H9 (cell line): Measurements from ENCODE around the gene ALLC. TPM values are rescaled to one million over a fixed set of nuclear protein-coding genes. Genes with fewer than 3 reads are reported as not detected.

Experiments used
- DNase-seq: peaks from one replicate; pipeline ENCODE4 v3.0.0-alpha.2; 2017
- H2AFZ ChIP-seq: one replicate; pipeline ENCODE4 v1.6.1; 2013; ENCODE audit warnings: mild to moderate bottlenecking, low read length, control low read depth, moderate library complexity
- H2AK5ac ChIP-seq: 2 replicates; pipeline ENCODE4 v1.6.1; 2013; ENCODE audit warnings: low read length, control low read depth, mixed read lengths; ENCODE audit not compliant: insufficient read length
- H2BK120ac ChIP-seq: one replicate; pipeline ENCODE4 v1.6.1; 2013; ENCODE audit warnings: low read depth, mild to moderate bottlenecking, low read length, control low read depth, inconsistent platforms; ENCODE audit not compliant: poor library complexity, severe bottlenecking
- H2BK12ac ChIP-seq: 2 replicates; pipeline ENCODE4 v1.6.1; 2013; ENCODE audit warnings: low read length, control low read depth, mixed read lengths, low read depth; ENCODE audit not compliant: insufficient read length
- H2BK15ac ChIP-seq: 2 replicates; pipeline ENCODE4 v1.6.1; 2013; ENCODE audit warnings: low read depth, low read length, control low read depth
- H2BK20ac ChIP-seq: one replicate; pipeline ENCODE4 v1.6.1; 2013; ENCODE audit warnings: low read depth, mild to moderate bottlenecking, low read length, control low read depth, inconsistent platforms; ENCODE audit not compliant: poor library complexity, severe bottlenecking
- H2BK5ac ChIP-seq: 2 replicates; pipeline ENCODE4 v1.6.1; 2013; ENCODE audit warnings: low read length, control low read depth, mixed read lengths; ENCODE audit not compliant: insufficient read length
- H3K14ac ChIP-seq: 2 replicates; pipeline ENCODE4 v1.6.1; 2013; ENCODE audit warnings: low read length, control low read depth; ENCODE audit not compliant: insufficient read depth
- H3K18ac ChIP-seq: 2 replicates; pipeline ENCODE4 v1.6.1; 2013; ENCODE audit warnings: low read depth, mild to moderate bottlenecking, mixed read lengths, low read length, control low read depth; ENCODE audit not compliant: insufficient read length
- H3K23ac ChIP-seq: 2 replicates; pipeline ENCODE4 v1.6.1; 2013; ENCODE audit warnings: low read length, control low read depth, mixed read lengths, low read depth; ENCODE audit not compliant: insufficient read length
- H3K23me2 ChIP-seq: 2 replicates; pipeline ENCODE4 v1.6.1; 2013; ENCODE audit warnings: low read depth, mild to moderate bottlenecking, mixed read lengths, low read length, control low read depth; ENCODE audit not compliant: insufficient read length, poor library complexity, severe bottlenecking
- H3K27ac ChIP-seq: 2 replicates; pipeline ENCODE4 v1.5.1; 2013; ENCODE audit warnings: low read length, control low read depth, mixed read lengths, low read depth; ENCODE audit not compliant: insufficient read length
- H3K27me3 ChIP-seq: 2 replicates; pipeline ENCODE4 v1.6.1; 2013; ENCODE audit warnings: low read length, control low read depth, inconsistent platforms; ENCODE audit not compliant: insufficient read depth
- H3K4ac ChIP-seq: 2 replicates; pipeline ENCODE4 v1.6.1; 2013; ENCODE audit warnings: low read depth, mild to moderate bottlenecking, control low read depth, inconsistent platforms, low read length, moderate library complexity
- H3K4me1 ChIP-seq: 2 replicates; pipeline ENCODE4 v1.6.1; 2013; ENCODE audit warnings: low read length, control low read depth, inconsistent platforms; ENCODE audit not compliant: insufficient read depth
- H3K4me2 ChIP-seq: 2 replicates; pipeline ENCODE4 v1.6.1; 2013; ENCODE audit warnings: low read length, control low read depth, mixed read lengths; ENCODE audit not compliant: insufficient read length, insufficient read depth
- H3K56ac ChIP-seq: 2 replicates; pipeline ENCODE4 v1.6.1; 2013; ENCODE audit warnings: low read depth, mild to moderate bottlenecking, mixed read lengths, low read length, control low read depth; ENCODE audit not compliant: insufficient read length
- H3K79me1 ChIP-seq: 2 replicates; pipeline ENCODE4 v1.6.1; 2013; ENCODE audit warnings: low read depth, mild to moderate bottlenecking, moderate library complexity, low read length, control low read depth, inconsistent platforms; ENCODE audit not compliant: insufficient read depth, poor library complexity, severe bottlenecking
- H3K79me2 ChIP-seq: 2 replicates; pipeline ENCODE4 v1.6.1; 2013; ENCODE audit warnings: low read length, control low read depth, inconsistent platforms; ENCODE audit not compliant: insufficient read depth
- H3K9ac ChIP-seq: 2 replicates; pipeline ENCODE4 v1.6.1; 2013; ENCODE audit warnings: low read length, control low read depth, mixed read lengths; ENCODE audit not compliant: insufficient read length; ENCODE audit errors: extremely low read depth
- H3K9me3 ChIP-seq: one replicate; pipeline ENCODE4 v1.6.1; 2013; ENCODE audit warnings: low read depth, low read length, inconsistent platforms; ENCODE audit not compliant: control insufficient read depth
- H3T11ph ChIP-seq: one replicate; pipeline ENCODE4 v1.6.1; 2013; ENCODE audit warnings: mild to moderate bottlenecking, low read length, control low read depth, inconsistent platforms
- H4K20me1 ChIP-seq: one replicate; pipeline ENCODE4 v1.6.1; 2013; ENCODE audit not compliant: control insufficient read depth, insufficient read length, insufficient read depth
- H4K5ac ChIP-seq: 2 replicates; pipeline ENCODE4 v1.6.1; 2013; ENCODE audit warnings: low read depth, mild to moderate bottlenecking, mixed read lengths, low read length, control low read depth; ENCODE audit not compliant: insufficient read length
- H4K8ac ChIP-seq: replicated peaks from 2 replicates; pipeline ENCODE4 v1.6.1; 2013; ENCODE audit warnings: low read length, control low read depth, mixed read lengths, low read depth; ENCODE audit not compliant: insufficient read length
- H4K91ac ChIP-seq: 2 replicates; pipeline ENCODE4 v1.6.1; 2013; ENCODE audit warnings: low read depth, mild to moderate bottlenecking, moderate library complexity, mixed read lengths, low read length, control low read depth; ENCODE audit not compliant: insufficient read length
- H3K27ac Mint-ChIP-seq, 3 experiments: 2 replicates in 2 of 3; 3 replicates in 1 of 3; pipeline ENCODE4 v1.8.0; 2020 to 2021; ENCODE audit warnings: mixed read lengths in 3 of 3, mild to moderate bottlenecking in 1 of 3, moderate library complexity in 1 of 3
- H3K27me3 Mint-ChIP-seq: 2 replicates; pipeline ENCODE4 v1.8.0; 2021; ENCODE audit warnings: low read depth, mild to moderate bottlenecking, moderate library complexity, mixed read lengths
- H3K36me3 Mint-ChIP-seq, 3 experiments: 2 replicates in 2 of 3; 3 replicates in 1 of 3; pipeline ENCODE4 v1.8.0; 2020 to 2021; ENCODE audit warnings: low read depth in 3 of 3, mixed read lengths in 3 of 3; ENCODE audit not compliant: insufficient read depth in 1 of 3
- H3K4me1 Mint-ChIP-seq, 2 experiments: 2 replicates each; pipeline ENCODE4 v1.8.0; 2020; ENCODE audit warnings: mixed read lengths in 2 of 2
- H3K4me3 Mint-ChIP-seq, 2 experiments: 2 replicates in 1 of 2; 3 replicates in 1 of 2; pipeline ENCODE4 v1.8.0; 2020 to 2021; ENCODE audit warnings: mild to moderate bottlenecking in 2 of 2, mixed read lengths in 2 of 2, moderate library complexity in 1 of 2
- H3K9me3 Mint-ChIP-seq, 2 experiments: 2 replicates in 1 of 2; 3 replicates in 1 of 2; pipeline ENCODE4 v1.8.0; 2020; ENCODE audit warnings: mild to moderate bottlenecking in 2 of 2, mixed read lengths in 2 of 2, moderate library complexity in 1 of 2
- CTCF ChIP-seq: fragments of 200-600 bp; sonication (generic); conservative IDR thresholded peaks from 3 replicates; pipeline ENCODE4 v1.8.0; 2021; ENCODE audit warnings: antibody characterized with exemption, mild to moderate bottlenecking
- WGBS: extraction: QIAGEN DNeasy Blood & Tissue Kit; methylation state at CpG from one replicate; pipeline ENCODE4 v1.1.7; 2013; ENCODE audit warnings: missing lambda C conversion rate, low lambda C conversion rate, mixed read lengths; ENCODE audit not compliant: insufficient read length; ENCODE audit errors: extremely low coverage; 5-methylcytosine and 5-hydroxymethylcytosine counted together
- total RNA-seq: library from RNA; stranded (reverse); gene quantifications from 2 replicates; pipeline ENCODE4 v1.2.1, GENCODE V29; 2021

Gene ALLC
- total RNA-seq, 1 experiment from 2014 or later = not detected

GRCh38 chr2:3718679-3719078, 60.7 kb downstream of the ALLC start:
- no peak overlapping the region for H2BK12ac ChIP-seq
- no peaks in the 10 kb centered on the region for H3K9me3 ChIP-seq
- peaks cover 0 to 2% (median 0%) of the 10 kb centered on the region in 3 experiments; a peak in 1 of 7 replicates for H3K36me3 Mint-ChIP-seq
- H3K27ac Mint-ChIP-seq = no peak overlapping the region
- peaks cover 14 to 20% of the 10 kb centered on the region in 2 experiments for H3K9me3 Mint-ChIP-seq
- H4K20me1 ChIP-seq = no peaks in the 10 kb centered on the region
- H3K27me3 Mint-ChIP-seq = peaks cover 16% of the 10 kb centered on the region
- H4K5ac ChIP-seq = no peak overlapping the region
- no peak for DNase-seq
- no peak overlapping the region for H4K8ac ChIP-seq
- no peak overlapping the region for H3K18ac ChIP-seq
- no peak overlapping the region for H2BK20ac ChIP-seq
- no peak for TF ChIP-seq CTCF
- no peaks in the 10 kb centered on the region for H3K27me3 ChIP-seq
- H3K14ac ChIP-seq = no peak overlapping the region
- no peak overlapping the region for H3T11ph ChIP-seq
- WGBS = no CpG with 5 or more reads among the region's 8 CpGs
- no peak overlapping the region for H3K4me2 ChIP-seq
- H3K9ac ChIP-seq = no peak overlapping the region
- H3K23ac ChIP-seq = no peak overlapping the region
- no peak overlapping the region for H2AK5ac ChIP-seq
- H2AFZ ChIP-seq = no peak overlapping the region
- no peak overlapping the region for H3K4ac ChIP-seq
- no peak overlapping the region for H3K4me3 Mint-ChIP-seq
- H2BK120ac ChIP-seq = no peak overlapping the region
- no peak overlapping the region for H2BK5ac ChIP-seq
- no peaks in the 10 kb centered on the region for H3K79me2 ChIP-seq
- H3K23me2 ChIP-seq = no peaks in the 10 kb centered on the region
- H3K56ac ChIP-seq = no peak overlapping the region
- no peak overlapping the region for H3K27ac ChIP-seq
- no peak overlapping the region for H2BK15ac ChIP-seq
- no peaks in the 10 kb centered on the region for H3K4me1 Mint-ChIP-seq
- H3K79me1 ChIP-seq = no peaks in the 10 kb centered on the region
- H4K91ac ChIP-seq = no peak overlapping the region
- H3K4me1 ChIP-seq = no peaks in the 10 kb centered on the region
